H1 (cell line): ENCODE measurements around the gene GALNT1. TPM values are rescaled to one million over a fixed set of nuclear protein-coding genes. Genes with fewer than 3 reads are reported as not detected.

Source experiments
- CTCF ChIA-PET: fragments of 300-600 bp; sonication (Branson Sonifier 250); formaldehyde crosslinking; loops from one replicate; lab custom pipeline; 2021; ENCODE audit not compliant: partially characterized antibody; lab: Charles Lee
- POLR2A ChIA-PET: fragments of 300-600 bp; sonication (Branson Sonifier 250); formaldehyde crosslinking; loops from one replicate; lab custom pipeline; 2021; ENCODE audit warnings: inconsistent platforms; ENCODE audit not compliant: partially characterized antibody; lab: Charles Lee
- DNase-seq, 2 experiments: peaks; one replicate each; pipeline versions ENCODE4 v3.0.0 to v3.0.0-alpha.2; 2010 to 2022; ENCODE audit warnings: low spot score in 2 of 2, low read depth in 1 of 2, mixed read lengths in 1 of 2
- FAIRE-seq: peaks from 2 replicates; lab custom pipeline; 2011; peaks lifted over from hg19 to GRCh38; lab: Jason Lieb, UNC
- H2AFZ ChIP-seq: 2 replicates; pipeline ENCODE4 v1.8.1; 2012; ENCODE audit warnings: low read length, inconsistent platforms
- H2AK5ac ChIP-seq: 2 replicates; pipeline ENCODE4 v1.6.1; 2013; ENCODE audit warnings: low read depth, low read length
- H2BK120ac ChIP-seq: replicated peaks from 2 replicates; pipeline ENCODE3; 2013; ENCODE audit warnings: low read depth, low read length, inconsistent platforms
- H2BK12ac ChIP-seq: 2 replicates; pipeline ENCODE4 v1.6.1; 2013; ENCODE audit warnings: low read depth, low read length
- H2BK15ac ChIP-seq: 2 replicates; pipeline ENCODE4 v1.6.1; 2013; ENCODE audit warnings: low read length
- H2BK20ac ChIP-seq: 2 replicates; pipeline ENCODE4 v1.6.1; 2013; ENCODE audit warnings: low read length
- H2BK5ac ChIP-seq: 2 replicates; pipeline ENCODE4 v1.6.1; 2013; ENCODE audit warnings: low read depth, low read length
- H3K14ac ChIP-seq: 2 replicates; pipeline ENCODE4 v1.6.1; 2013; ENCODE audit warnings: inconsistent platforms; ENCODE audit not compliant: insufficient read length
- H3K18ac ChIP-seq: 2 replicates; pipeline ENCODE4 v1.6.1; 2013; ENCODE audit warnings: low read length; ENCODE audit errors: extremely low read depth
- H3K23ac ChIP-seq: 2 replicates; pipeline ENCODE4 v1.6.1; 2013; ENCODE audit warnings: inconsistent platforms; ENCODE audit not compliant: insufficient read length
- H3K23me2 ChIP-seq: 2 replicates; pipeline ENCODE4 v1.6.1; 2013; ENCODE audit warnings: low read depth, low read length
- H3K27ac ChIP-seq: 2 replicates; pipeline ENCODE4 v1.6.1; 2011; ENCODE audit warnings: low read depth, low read length, inconsistent platforms
- H3K27me3 ChIP-seq, 4 experiments: replicated peaks in 1 of 4; 1 replicate in 1 of 4; 2 replicates in 3 of 4; pipeline versions ENCODE4 v1.6.1 to v1.8.1; 2011 to 2013; ENCODE audit warnings: low read length in 3 of 4, mild to moderate bottlenecking in 3 of 4, inconsistent platforms in 2 of 4, mixed read lengths in 2 of 4, moderate library complexity in 1 of 4; ENCODE audit not compliant: control insufficient read depth in 3 of 4, insufficient read depth in 3 of 4; ENCODE audit errors: extremely low read depth in 1 of 4
- H3K36me3 ChIP-seq, 4 experiments: 2 replicates each; pipeline versions ENCODE4 v1.6.1 to v1.8.1; 2011 to 2013; ENCODE audit warnings: mild to moderate bottlenecking in 4 of 4, low read length in 3 of 4, moderate library complexity in 2 of 4, control low read depth in 1 of 4, inconsistent platforms in 1 of 4; ENCODE audit not compliant: insufficient read depth in 4 of 4, control insufficient read depth in 2 of 4
- H3K4ac ChIP-seq: replicated peaks from 2 replicates; pipeline ENCODE3; 2013; ENCODE audit warnings: low read length, low read depth, mixed read lengths, inconsistent platforms; ENCODE audit not compliant: insufficient read length
- H3K4me1 ChIP-seq, 4 experiments: replicated peaks in 1 of 4; 1 replicate in 1 of 4; 2 replicates in 3 of 4; pipeline versions ENCODE4 v1.6.1 to v1.8.1; 2011 to 2013; ENCODE audit warnings: low read length in 3 of 4, inconsistent platforms in 2 of 4, mixed read lengths in 1 of 4; ENCODE audit not compliant: insufficient read depth in 4 of 4, control insufficient read depth in 3 of 4
- H3K4me2 ChIP-seq, 2 experiments: 2 replicates each; pipeline versions ENCODE4 v1.6.1 to v1.8.1; 2011 to 2013; ENCODE audit warnings: low read depth in 2 of 2, low read length in 2 of 2, control low read depth in 1 of 2, inconsistent platforms in 1 of 2, mild to moderate bottlenecking in 1 of 2; ENCODE audit not compliant: insufficient read depth in 1 of 2
- H3K4me3 ChIP-seq, 4 experiments: fragments of 200-600, 300-600 bp in 1 of 4; sonication (generic), shearing (Covaris generic), sonication (Bioruptor Twin) in 1 of 4; 2 replicates each; pipeline versions ENCODE4 v1.5.1 to v1.8.1; 2011 to 2016; ENCODE audit warnings: low read length in 4 of 4, low read depth in 3 of 4, control low read depth in 2 of 4, inconsistent platforms in 2 of 4, mild to moderate bottlenecking in 2 of 4, mixed read lengths in 1 of 4, moderate library complexity in 1 of 4; ENCODE audit not compliant: insufficient read depth in 2 of 4; ENCODE audit errors: extremely low read depth in 1 of 4
- H3K56ac ChIP-seq: replicated peaks from 2 replicates; pipeline ENCODE3; 2013; ENCODE audit warnings: low read depth, mild to moderate bottlenecking, mixed read lengths, low read length, inconsistent platforms; ENCODE audit not compliant: insufficient read length
- H3K79me1 ChIP-seq: 2 replicates; pipeline ENCODE4 v1.6.1; 2013; ENCODE audit warnings: low read depth, low read length, control low read depth
- H3K79me2 ChIP-seq, 2 experiments: 2 replicates each; pipeline versions ENCODE4 v1.6.1 to v1.8.1; 2012 to 2013; ENCODE audit warnings: low read length in 2 of 2, mild to moderate bottlenecking in 2 of 2, inconsistent platforms in 1 of 2; ENCODE audit not compliant: insufficient read depth in 2 of 2, control insufficient read depth in 1 of 2
- H3K9ac ChIP-seq, 4 experiments: replicated peaks in 1 of 4; 1 replicate in 1 of 4; 2 replicates in 3 of 4; pipeline versions ENCODE4 v1.6.1 to v1.8.1; 2011 to 2013; ENCODE audit warnings: low read depth in 3 of 4, low read length in 3 of 4, control low read depth in 2 of 4, mild to moderate bottlenecking in 2 of 4, moderate library complexity in 2 of 4, inconsistent platforms in 1 of 4; ENCODE audit errors: extremely low read depth in 1 of 4
- H3K9me3 ChIP-seq, 2 experiments: 2 replicates each; pipeline versions ENCODE4 v1.6.1 to v1.8.1; 2012 to 2013; ENCODE audit warnings: mild to moderate bottlenecking in 2 of 2, moderate library complexity in 2 of 2, control low read depth in 1 of 2, inconsistent platforms in 1 of 2, low read depth in 1 of 2, low read length in 1 of 2, mixed read lengths in 1 of 2; ENCODE audit not compliant: insufficient read depth in 2 of 2
- H4K20me1 ChIP-seq, 2 experiments: replicated peaks in 1 of 2; 2 replicates each; pipeline versions ENCODE3 to v1.8.1; 2011 to 2013; ENCODE audit warnings: inconsistent platforms in 2 of 2, low read length in 2 of 2, mild to moderate bottlenecking in 1 of 2; ENCODE audit not compliant: insufficient read depth in 2 of 2, control insufficient read depth in 1 of 2
- H4K5ac ChIP-seq: 2 replicates; pipeline ENCODE4 v1.6.1; 2013; ENCODE audit warnings: low read length, low read depth, mixed read lengths, inconsistent platforms; ENCODE audit not compliant: insufficient read length
- H4K8ac ChIP-seq: 2 replicates; pipeline ENCODE4 v1.8.0; 2013; ENCODE audit warnings: mild to moderate bottlenecking, moderate library complexity, low read length, inconsistent platforms; ENCODE audit not compliant: insufficient read depth; ENCODE audit errors: extremely low read depth
- H4K91ac ChIP-seq: replicated peaks from 2 replicates; pipeline ENCODE3; 2013; ENCODE audit warnings: low read length, mixed read lengths, inconsistent platforms; ENCODE audit not compliant: insufficient read length
- CBX5 ChIP-seq: fragments of 300-800, 300-1000 bp; sonication (generic); IDR thresholded peaks from 2 replicates; pipeline ENCODE4 v1.7.1; 2016; ENCODE audit warnings: antibody characterized with exemption, low read length, low read depth
- CEBPB ChIP-seq: IDR thresholded peaks from 2 replicates; pipeline ENCODE4 v1.6.1; 2012; ENCODE audit warnings: low read depth, low read length
- MAFK ChIP-seq: IDR thresholded peaks from 2 replicates; pipeline ENCODE4 v1.6.1; 2012; ENCODE audit warnings: low read depth, mild to moderate bottlenecking, improper control_type of control experiment, low read length
- WGBS, 2 experiments: shearing (Covaris generic) in 1 of 2; methylation state at CpG; one replicate each; pipeline versions ENCODE4 v1.1.6 to v1.1.7; 2013 to 2015; ENCODE audit warnings: low lambda C conversion rate in 2 of 2, mixed read lengths in 2 of 2, inconsistent platforms in 1 of 2, low coverage in 1 of 2, missing lambda C conversion rate in 1 of 2; ENCODE audit not compliant: insufficient replicate concordance in 2 of 2, insufficient coverage in 1 of 2, insufficient read length in 1 of 2; ENCODE audit errors: extremely low coverage in 1 of 2, missing lambda C conversion rate in 1 of 2; 5-methylcytosine and 5-hydroxymethylcytosine counted together
- polyA plus RNA-seq, 7 experiments: library from polyadenylated mRNA; depleted of rRNA in 3 of 7; stranded (reverse) in 5 of 7; unstranded in 2 of 7; fragments of >200 nt in 5 of 7; fragments of 200-250 nt in 2 of 7; gene quantifications; 1 replicate in 5 of 7; 2 replicates in 1 of 7; 4 replicates in 1 of 7; pipeline versions ENCODE4 v1.2.1 to v1.2.3, GENCODE V29; 2011 to 2013; ENCODE audit warnings: missing spikeins in 2 of 7, mixed read lengths in 2 of 7
- total RNA-seq: library from RNA; stranded (reverse); fragmentation: NEBNext Ultra II Directional; extraction: Animal tissue kit (Norgen Biotek cat#: 25700); gene quantifications from 2 replicates; pipeline ENCODE4 v1.2.1, GENCODE V29; 2021

The GALNT1 gene
- total and polyA plus RNA-seq, 2 of the 8 experiments (the other 6 are each of a cell fraction or from before 2014, with no cell fraction given): 22.4 to 101 TPM

DNA sequence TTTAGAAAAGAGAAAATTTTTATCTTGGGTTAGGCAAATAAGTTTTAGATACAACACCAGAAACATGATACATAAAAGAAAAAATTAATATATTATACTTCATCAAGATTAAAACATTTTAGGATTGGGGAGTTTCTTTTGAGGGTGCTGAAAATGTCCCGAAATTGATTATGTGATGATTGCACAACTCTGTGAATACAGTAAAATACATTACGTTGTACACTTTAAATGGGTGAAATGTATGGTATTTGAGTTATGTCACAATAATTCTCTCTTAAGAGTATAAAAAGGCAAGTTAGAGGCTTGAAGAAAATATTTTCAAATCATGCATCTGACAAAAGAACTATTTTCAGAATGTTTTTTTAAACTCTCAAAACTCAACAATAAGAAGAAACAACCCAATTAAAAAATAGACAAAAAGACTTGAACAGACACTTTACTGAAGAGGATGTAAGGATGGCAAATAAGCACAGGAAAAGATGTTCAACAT lies 47.6 kb upstream of the GALNT1 start:
- Histone ChIP-seq H3K18ac (no peak overlapping the region), H4K20me1 (no peaks in the 10 kb centered on the region), H3K9me3 (peaks cover under 1 to 3% of the 10 kb centered on the region in 2 experiments; a peak in 2 of 4 replicates), H3K4ac (no peak overlapping the region), H2BK15ac (no peak overlapping the region), H3K9ac (no peak overlapping the region), H3K4me3 (no peak overlapping the region), H3K27ac (no peak overlapping the region), H2BK20ac (no peak overlapping the region), H4K5ac (no peak overlapping the region), H4K91ac (no peak overlapping the region), H3K79me1 (no peaks in the 10 kb centered on the region), H3K79me2 (no peaks in the 10 kb centered on the region), H3K4me2 (no peak overlapping the region), H3K36me3 (no peaks in the 10 kb centered on the region), H3K23me2 (no peaks in the 10 kb centered on the region), H2BK120ac (no peak overlapping the region), H3K27me3 (no peaks in the 10 kb centered on the region), H3K23ac (no peak overlapping the region), H3K56ac (no peak overlapping the region), H3K4me1 (no peaks in the 10 kb centered on the region), H3K14ac (no peak overlapping the region), H2AFZ (no peak overlapping the region), H2BK12ac (no peak overlapping the region), H2BK5ac (no peak overlapping the region), H4K8ac (no peak overlapping the region), H2AK5ac (no peak overlapping the region)
- ChIA-PET CTCF (interaction anchor here (1.7 kb wide), 1 partner anchor 125 kb away, joined by 4 read pairs; no protein-coding TSS in a partner anchor), POLR2A (no interaction called here)
- WGBS, 2 experiments: 93% methylated on average over 2 of the region's 2 CpGs; no CpG with 5 or more reads in 1 of the 2 experiments
- DNase-seq (no peak), FAIRE-seq (no peak)
- TF ChIP-seq CBX5 (no peak), MAFK (no peak), CEBPB (no peak)
